HUES6 (cell line): ENCODE results near the gene KXD1.
"Not testable (repeated sequence)": the region's sequence is repeated elsewhere in the genome, so short reads cannot be mapped to it uniquely, and the experiment has no call there.

Source experiments
- H3K27ac ChIP-seq: 2 replicates; pipeline ENCODE4 v1.7.0; 2013; ENCODE audit warnings: low read depth, mild to moderate bottlenecking, low read length, inconsistent platforms
- H3K27me3 ChIP-seq: 2 replicates; pipeline ENCODE4 v1.6.1; 2013; ENCODE audit warnings: low read length; ENCODE audit not compliant: control insufficient read depth, insufficient read depth
- H3K36me3 ChIP-seq: 2 replicates; pipeline ENCODE4 v1.6.1; 2013; ENCODE audit warnings: low read length; ENCODE audit not compliant: control insufficient read depth, insufficient read depth
- H3K4me1 ChIP-seq: 2 replicates; pipeline ENCODE4 v1.6.1; 2013; ENCODE audit warnings: low read length; ENCODE audit not compliant: control insufficient read depth, insufficient read depth
- H3K4me3 ChIP-seq: 2 replicates; pipeline ENCODE4 v1.5.1; 2013; ENCODE audit warnings: low read depth, low read length
- H3K9ac ChIP-seq: one replicate; pipeline ENCODE4 v1.6.1; 2013; ENCODE audit warnings: mild to moderate bottlenecking, low read length
- H3K9me3 ChIP-seq: 2 replicates; pipeline ENCODE4 v1.6.1; 2013; ENCODE audit warnings: low read depth, low read length; ENCODE audit not compliant: control insufficient read depth, insufficient read depth

Gene KXD1

GRCh38 chr19:18586306-18586705 lies 28.6 kb downstream of the KXD1 start:
- Histone ChIP-seq H3K4me1 (peaks cover 12% of the 10 kb centered on the region), H3K9ac (no peak overlapping the region), H3K36me3 (peaks cover 5% of the 10 kb centered on the region), H3K9me3 (no peaks in the 10 kb centered on the region), H3K27me3 (no peaks in the 10 kb centered on the region), H3K4me3 (no peak overlapping the region), H3K27ac (no peak overlapping the region)

GRCh38 chr19:18587561-18587960 lies 29.9 kb downstream of the KXD1 start:
- Histone ChIP-seq H3K36me3 (peaks cover 5% of the 10 kb centered on the region), H3K27ac (no peak overlapping the region), H3K9ac (no peak overlapping the region), H3K9me3 (no peaks in the 10 kb centered on the region), H3K4me1 (peaks cover 12% of the 10 kb centered on the region), H3K4me3 (peak overlapping the region; percentile 96; the same call in 1 of the 2 replicates), H3K27me3 (no peaks in the 10 kb centered on the region)

- Histone ChIP-seq H3K4me3 (peak overlapping the region; percentile 96), H3K9ac (peak overlapping the region; percentile 95), H3K27me3 (no peaks in the 10 kb centered on the region), H3K9me3 (no peaks in the 10 kb centered on the region), H3K36me3 (peaks cover 5% of the 10 kb centered on the region), H3K27ac (peak overlapping the region; percentile 95; the same call in 1 of the 2 replicates), H3K4me1 (peaks cover 15% of the 10 kb centered on the region)
Observed at GRCh38 chr19:18587962-18588610, 30.4 kb downstream of the KXD1 start.

- no peaks in the 10 kb centered on the region for H3K9me3 ChIP-seq
- H3K27me3 ChIP-seq = no peaks in the 10 kb centered on the region
- H3K9ac ChIP-seq = peak within 1 kb of the TSS; percentile 95
- peak within 1 kb of the TSS; percentile 95 for H3K27ac ChIP-seq
- peaks cover 5% of the 10 kb centered on the region for H3K36me3 ChIP-seq
- peaks cover 20% of the 10 kb centered on the region for H3K4me1 ChIP-seq
- peak within 1 kb of the TSS; percentile 96 for H3K4me3 ChIP-seq
Observed at GRCh38 chr19:18588611-18589379, 31.1 kb downstream of the KXD1 start, which contains the start of gene REX1BD. Gene REX1BD, plus strand, starts transcription at chr19:18588798. Its CDS starts 4 bp downstream, at chr19:18588802.

GRCh38 chr19:18589380-18590272 lies 32.0 kb downstream of the KXD1 start:
- Histone ChIP-seq H3K27ac (peak overlapping the region; percentile 95), H3K4me1 (peaks cover 21% of the 10 kb centered on the region), H3K36me3 (peaks cover 5% of the 10 kb centered on the region), H3K9me3 (no peaks in the 10 kb centered on the region), H3K27me3 (no peaks in the 10 kb centered on the region), H3K9ac (peak overlapping the region; percentile 95), H3K4me3 (peak overlapping the region; percentile 96)

GRCh38 chr19:18590273-18591272 lies 32.9 kb downstream of the KXD1 start:
- Histone ChIP-seq H3K9ac (peak overlapping the region; percentile 49), H3K4me1 (peaks cover 29% of the 10 kb centered on the region), H3K27ac (no peak overlapping the region), H3K9me3 (no peaks in the 10 kb centered on the region), H3K27me3 (0 out of 2 replicates have a peak, but pooled peaks cover 3% of the 10 kb centered on the region), H3K4me3 (peak overlapping the region; percentile 96), H3K36me3 (peaks cover 5% of the 10 kb centered on the region)

GRCh38 chr19:18591735-18592385 lies 34.2 kb downstream of the KXD1 start:
- no peak overlapping the region for H3K9ac ChIP-seq
- H3K27ac ChIP-seq = no peak overlapping the region
- 0 out of 2 replicates have a peak, but pooled peaks cover 5% of the 10 kb centered on the region for H3K27me3 ChIP-seq
- peaks cover 5% of the 10 kb centered on the region for H3K36me3 ChIP-seq
- no peaks in the 10 kb centered on the region for H3K9me3 ChIP-seq
- peaks cover 36% of the 10 kb centered on the region for H3K4me1 ChIP-seq
- H3K4me3 ChIP-seq = no peak overlapping the region

- H3K4me3 ChIP-seq, H3K9ac ChIP-seq, H3K9me3 ChIP-seq, H3K27ac ChIP-seq, H3K27me3 ChIP-seq, H3K36me3 ChIP-seq: not testable (repeated sequence)
- H3K4me1 ChIP-seq = peaks cover 41% of the 10 kb centered on the region
Observed at GRCh38 chr19:18592732-18593131, 35.1 kb downstream of the KXD1 start.

GRCh38 chr19:18593367-18594095 lies 35.9 kb downstream of the KXD1 start:
- Histone ChIP-seq H3K4me3 (peak overlapping the region; percentile 45), H3K27ac (no peak overlapping the region), H3K4me1 (peaks cover 40% of the 10 kb centered on the region), H3K9me3 (no peaks in the 10 kb centered on the region), H3K9ac (peak overlapping the region; percentile 45), H3K27me3 (peaks cover 8% of the 10 kb centered on the region; the same call in 1 of the 2 replicates), H3K36me3 (peaks cover 5% of the 10 kb centered on the region)
